AG04450 (cell line): ENCODE measurements around the gene TSPO. TPM values are rescaled to one million over a fixed set of nuclear protein-coding genes. Genes with fewer than 3 reads are reported as not detected.

Experiments
- CTCF ChIA-PET: fragments of 300-600, 350-600 bp; formaldehyde crosslinking; extraction: SDS; loops from one replicate; lab custom pipeline; 2022; ENCODE audit warnings: antibody characterized with exemption, inconsistent platforms; lab: Charles Lee
- POLR2A ChIA-PET: fragments of 350-600 bp; formaldehyde crosslinking; extraction: SDS; loops from one replicate; lab custom pipeline; 2021; ENCODE audit warnings: antibody characterized with exemption, inconsistent platforms; lab: Yijun Ruan, JAX
- DNase-seq: peaks from one replicate; pipeline ENCODE4 v3.0.0-alpha.2; 2011; ENCODE audit warnings: low read depth, low spot score
- H3K27ac ChIP-seq: one replicate; pipeline ENCODE4 v1.5.1; 2012; ENCODE audit warnings: low read depth, low read length, control low read depth
- H3K27me3 ChIP-seq: one replicate; pipeline ENCODE4 v1.6.0; 2012; ENCODE audit warnings: low read length; ENCODE audit not compliant: control insufficient read depth, insufficient read depth
- H3K4me3 ChIP-seq: 2 replicates; pipeline ENCODE4 v1.5.1; 2011; ENCODE audit warnings: mild to moderate bottlenecking, low read depth, low read length, control low read depth
- H3K9me3 ChIP-seq: 2 replicates; pipeline ENCODE4 v1.5.1; 2012; ENCODE audit warnings: low read length; ENCODE audit not compliant: control insufficient read depth, insufficient read depth
- polyA plus RNA-seq: library from polyadenylated mRNA; depleted of rRNA; stranded (reverse); fragments of >200 nt; gene quantifications from 2 replicates; pipeline ENCODE4 v1.2.3, GENCODE V29; 2011
- TF ChIP-seq, protein P1 (sequence below): IDR thresholded peaks from 2 replicates; pipeline ENCODE4 v1.5.1; 2011; ENCODE audit warnings: low read depth, low read length, control low read depth, inconsistent platforms

Gene TSPO
- polyA plus RNA-seq, 1 experiment: 107 TPM

DNA sequence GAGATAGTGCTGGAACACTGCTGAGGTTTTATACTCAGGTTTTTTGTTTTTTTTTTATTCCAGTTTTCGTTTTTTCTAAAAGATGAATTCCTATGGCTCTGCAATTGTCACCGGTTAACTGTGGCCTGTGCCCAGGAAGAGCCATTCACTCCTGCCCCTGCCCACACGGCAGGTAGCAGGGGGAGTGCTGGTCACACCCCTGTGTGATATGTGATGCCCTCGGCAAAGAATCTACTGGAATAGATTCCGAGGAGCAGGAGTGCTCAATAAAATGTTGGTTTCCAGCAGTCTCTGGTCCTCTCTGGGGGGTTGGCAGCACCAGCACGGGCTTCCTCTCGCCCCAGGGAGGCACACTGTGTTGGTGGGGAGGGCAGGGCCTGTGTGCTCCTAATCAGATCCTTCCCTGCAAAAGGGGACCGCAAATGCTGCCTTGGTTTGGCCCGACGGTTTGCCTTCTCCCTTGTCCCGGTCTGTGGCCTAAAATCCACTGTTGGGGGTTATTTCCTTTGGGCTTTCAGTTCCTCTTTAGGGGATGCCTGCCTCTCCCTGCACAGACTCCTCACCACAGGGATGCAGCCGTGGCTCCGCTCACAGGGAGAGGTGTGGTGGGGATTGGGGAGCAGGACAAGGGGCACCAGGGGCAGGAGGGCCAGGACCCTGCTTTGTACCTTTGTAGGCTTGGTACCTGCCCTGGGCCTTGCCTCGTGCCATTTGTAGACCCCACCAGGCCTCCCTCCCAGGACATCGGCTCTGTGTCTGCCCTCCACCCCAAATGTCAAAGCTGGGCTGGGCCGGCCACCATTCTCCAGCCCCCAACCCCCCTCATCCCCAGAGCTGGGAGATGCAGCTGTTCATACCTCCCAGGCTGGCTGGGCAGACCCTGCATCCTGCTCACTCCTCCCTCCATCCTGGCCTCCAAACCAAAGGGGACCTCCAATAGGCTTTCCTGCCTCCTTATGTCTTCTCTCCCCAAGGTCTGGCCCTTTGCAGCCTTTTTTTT, 21.6 kb upstream of the TSPO start:
- CTCF ChIA-PET: no interaction called here
- POLR2A ChIA-PET: no interaction called here
- H3K27ac ChIP-seq: no peak overlapping the region

DNA sequence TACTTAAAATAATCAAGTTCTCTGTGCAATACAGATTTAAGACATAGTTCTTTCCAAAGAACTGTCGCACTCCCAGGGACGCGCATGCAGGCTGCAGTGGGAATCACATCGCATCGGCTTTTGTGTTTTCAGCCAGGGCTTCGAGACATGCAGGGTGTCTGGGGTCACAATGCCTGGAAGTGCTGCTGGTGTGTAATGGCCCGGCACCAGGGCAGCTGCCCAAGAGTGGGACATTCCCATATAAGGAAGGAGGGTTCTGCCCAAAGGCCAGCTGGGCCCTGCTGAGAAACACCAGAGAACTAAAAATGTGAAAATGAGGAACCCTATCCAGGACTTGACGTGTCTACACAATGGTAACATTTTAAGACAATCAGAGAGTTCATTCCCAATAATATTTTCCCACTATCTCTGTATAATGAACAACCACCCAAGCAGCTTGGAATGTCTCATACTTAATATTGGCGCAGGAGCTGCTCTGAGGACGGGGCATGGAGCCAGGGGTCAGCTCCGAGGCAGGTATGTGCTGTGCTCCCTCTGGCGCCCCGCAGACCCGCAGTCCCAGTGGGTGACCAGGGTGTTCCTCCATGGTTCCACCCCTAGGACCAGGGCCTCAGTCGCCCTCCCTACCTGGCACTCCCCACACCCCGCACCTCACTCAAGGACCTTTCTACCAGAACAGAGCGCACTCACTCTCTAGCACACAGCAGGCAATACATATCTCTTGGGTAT, 19.4 kb upstream of the TSPO start:
- DNase-seq: no peak

More for the DNA sequence above, 21.6 kb upstream of the TSPO start:
- Histone ChIP-seq H3K27me3 (no peaks in the 10 kb centered on the region), H3K9me3 (no peaks in the 10 kb centered on the region), H3K4me3 (no peak overlapping the region)
- TF ChIP-seq, protein P1, sequence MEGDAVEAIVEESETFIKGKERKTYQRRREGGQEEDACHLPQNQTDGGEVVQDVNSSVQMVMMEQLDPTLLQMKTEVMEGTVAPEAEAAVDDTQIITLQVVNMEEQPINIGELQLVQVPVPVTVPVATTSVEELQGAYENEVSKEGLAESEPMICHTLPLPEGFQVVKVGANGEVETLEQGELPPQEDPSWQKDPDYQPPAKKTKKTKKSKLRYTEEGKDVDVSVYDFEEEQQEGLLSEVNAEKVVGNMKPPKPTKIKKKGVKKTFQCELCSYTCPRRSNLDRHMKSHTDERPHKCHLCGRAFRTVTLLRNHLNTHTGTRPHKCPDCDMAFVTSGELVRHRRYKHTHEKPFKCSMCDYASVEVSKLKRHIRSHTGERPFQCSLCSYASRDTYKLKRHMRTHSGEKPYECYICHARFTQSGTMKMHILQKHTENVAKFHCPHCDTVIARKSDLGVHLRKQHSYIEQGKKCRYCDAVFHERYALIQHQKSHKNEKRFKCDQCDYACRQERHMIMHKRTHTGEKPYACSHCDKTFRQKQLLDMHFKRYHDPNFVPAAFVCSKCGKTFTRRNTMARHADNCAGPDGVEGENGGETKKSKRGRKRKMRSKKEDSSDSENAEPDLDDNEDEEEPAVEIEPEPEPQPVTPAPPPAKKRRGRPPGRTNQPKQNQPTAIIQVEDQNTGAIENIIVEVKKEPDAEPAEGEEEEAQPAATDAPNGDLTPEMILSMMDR: no peak
- no peak for DNase-seq

DNA sequence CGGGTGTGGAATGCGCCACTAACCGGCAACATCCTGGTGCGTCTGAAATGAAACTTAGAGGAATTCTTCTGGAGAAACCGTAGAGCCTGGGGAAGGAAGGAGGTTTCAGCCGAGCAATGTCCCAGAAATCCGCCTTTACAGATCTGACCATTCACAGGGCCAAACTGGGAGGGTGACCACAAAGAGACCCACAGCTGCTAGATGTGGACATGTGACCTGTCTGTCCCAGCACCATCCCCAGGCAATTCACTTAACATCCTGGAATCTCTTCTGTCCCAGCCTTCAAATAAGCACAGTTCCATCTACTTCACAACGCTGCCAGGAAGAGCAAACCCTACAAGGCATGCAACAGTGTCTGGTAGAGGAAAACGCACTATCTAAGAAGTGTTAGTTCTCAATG, 18.0 kb upstream of the TSPO start:
- POLR2A ChIA-PET: no interaction called here
- Histone ChIP-seq H3K4me3 (no peak overlapping the region), H3K27ac (no peak overlapping the region), H3K9me3 (no peaks in the 10 kb centered on the region), H3K27me3 (no peaks in the 10 kb centered on the region)
- DNase-seq: no peak
- CTCF ChIA-PET: no interaction called here
- TF ChIP-seq, protein P1: no peak

More for the DNA sequence above, 19.4 kb upstream of the TSPO start:
- Histone ChIP-seq H3K27me3 (no peaks in the 10 kb centered on the region), H3K9me3 (no peaks in the 10 kb centered on the region), H3K27ac (no peak overlapping the region), H3K4me3 (no peak overlapping the region)
- TF ChIP-seq, protein P1: no peak
- POLR2A ChIA-PET: no interaction called here
- CTCF ChIA-PET: no interaction called here

DNA sequence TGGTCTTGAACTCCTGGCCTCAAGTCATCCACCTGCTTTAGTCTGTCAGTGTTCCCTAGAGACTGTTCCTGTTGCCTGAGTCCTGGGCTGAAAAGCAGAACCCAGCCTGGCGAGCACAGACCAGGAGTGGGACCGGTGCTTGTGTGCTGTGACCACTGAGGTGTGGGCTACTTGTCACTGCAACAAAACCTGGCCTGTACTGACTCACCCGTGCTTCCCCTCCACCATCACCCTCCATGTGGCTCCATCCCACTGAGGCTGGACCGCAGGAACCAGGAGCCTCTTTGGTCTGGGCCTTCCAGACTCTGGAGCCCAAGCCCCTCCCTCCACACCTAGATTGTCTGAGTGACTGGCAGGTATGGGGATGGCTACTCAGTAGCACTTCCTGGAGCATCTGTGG, 16.8 kb upstream of the TSPO start:
- no peak overlapping the region for H3K4me3 ChIP-seq
- no peaks in the 10 kb centered on the region for H3K27me3 ChIP-seq
- no peak for DNase-seq
- POLR2A ChIA-PET: interaction anchor here (0.7 kb wide), 1 partner anchor 488 kb away, joined by 5 read pairs; no protein-coding TSS in a partner anchor
- CTCF ChIA-PET: no interaction called here
- H3K9me3 ChIP-seq: no peaks in the 10 kb centered on the region
- TF ChIP-seq, protein P1: no peak
- no peak overlapping the region for H3K27ac ChIP-seq
